Left renal pelvis (tissue), 4 donors: ENCODE results near the gene OGFR. TPM values are rescaled to one million over a fixed set of nuclear protein-coding genes. Genes with fewer than 3 reads are reported as not detected.
"Not testable (repeated sequence)": the region's sequence is repeated elsewhere in the genome, so short reads cannot be mapped to it uniquely, and the experiment has no call there.

Experiments
- DNase-seq, 4 donors: peaks; one replicate each; pipeline ENCODE4 v3.0.0-alpha.2; 2013; ENCODE audit warnings: low read depth in 4 of 4, low spot score in 3 of 4
- polyA plus RNA-seq, 4 donors: library from polyadenylated mRNA; unstranded; fragments of 120-200 nt; gene quantifications; one replicate each; pipeline ENCODE4 v1.2.1, GENCODE V29; 2013; ENCODE audit not compliant: insufficient read length in 4 of 4

Gene OGFR
- polyA plus RNA-seq, 4 donors: 20.6 to 36.1 (median 26.8) TPM

DNA sequence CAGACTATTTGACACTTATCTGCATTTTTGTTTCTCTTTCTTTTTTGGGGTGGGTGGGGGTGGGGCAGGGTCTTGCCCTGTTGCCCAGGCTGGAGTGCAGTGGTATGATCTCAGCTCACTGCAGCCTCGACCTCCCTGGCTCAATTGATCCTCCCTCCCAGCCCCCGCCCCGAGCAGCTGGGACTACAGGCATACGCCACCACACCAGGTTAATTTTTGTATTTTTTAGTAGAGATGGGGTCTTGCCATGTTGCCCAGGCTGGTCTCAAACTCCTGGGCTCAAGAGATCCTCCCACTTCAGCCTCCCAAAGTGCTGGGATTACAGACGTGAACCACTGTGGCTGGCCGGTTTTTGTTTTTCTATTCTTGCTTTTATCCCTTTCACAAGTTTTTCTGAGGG lies 48.7 kb downstream of the OGFR start:
- not testable (repeated sequence) for DNase-seq

DNA sequence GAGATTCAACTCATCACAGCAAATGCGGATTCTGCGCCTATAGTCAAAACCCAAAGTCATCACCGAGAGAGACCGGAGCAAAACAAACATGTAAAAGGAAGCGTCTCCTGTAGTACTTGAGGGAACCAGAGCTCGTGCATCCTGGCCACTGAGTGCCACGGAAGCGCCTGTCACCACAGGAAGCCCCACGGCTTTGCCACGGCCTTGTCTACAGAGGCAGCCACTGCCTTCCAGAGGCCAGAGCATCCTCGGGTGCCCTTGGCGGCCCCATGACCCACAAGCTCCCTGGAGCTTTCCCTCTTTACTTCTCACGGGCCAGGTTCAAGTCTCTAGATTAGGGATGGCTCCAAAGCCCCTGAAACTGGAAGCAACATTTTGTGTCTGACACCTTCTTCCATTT lies 49.5 kb downstream of the OGFR start:
- DNase-seq: no peak

DNA sequence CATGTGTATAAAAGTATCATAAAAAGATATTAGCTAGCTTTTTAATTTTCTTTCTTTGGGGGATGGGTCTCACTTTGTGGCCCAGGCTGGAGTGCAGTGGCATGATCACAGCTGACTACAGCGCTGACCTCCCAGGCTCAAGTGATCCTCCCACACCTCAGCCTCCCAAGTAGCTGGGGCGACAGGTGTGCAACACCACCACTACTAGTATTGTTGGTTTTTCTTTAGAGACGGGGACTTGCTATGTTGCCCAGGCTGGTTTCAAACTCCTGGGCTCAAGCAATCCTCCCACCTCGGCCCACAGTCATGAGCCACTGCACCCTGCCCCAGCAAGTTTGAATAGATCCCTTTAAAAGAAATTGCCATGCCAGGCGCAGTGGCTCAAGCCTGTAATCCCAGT lies 50.5 kb downstream of the OGFR start:
- DNase-seq: no peak

GRCh38 chr20:62856931-62857619 lies 52.4 kb downstream of the OGFR start:
- no peak for DNase-seq

DNA sequence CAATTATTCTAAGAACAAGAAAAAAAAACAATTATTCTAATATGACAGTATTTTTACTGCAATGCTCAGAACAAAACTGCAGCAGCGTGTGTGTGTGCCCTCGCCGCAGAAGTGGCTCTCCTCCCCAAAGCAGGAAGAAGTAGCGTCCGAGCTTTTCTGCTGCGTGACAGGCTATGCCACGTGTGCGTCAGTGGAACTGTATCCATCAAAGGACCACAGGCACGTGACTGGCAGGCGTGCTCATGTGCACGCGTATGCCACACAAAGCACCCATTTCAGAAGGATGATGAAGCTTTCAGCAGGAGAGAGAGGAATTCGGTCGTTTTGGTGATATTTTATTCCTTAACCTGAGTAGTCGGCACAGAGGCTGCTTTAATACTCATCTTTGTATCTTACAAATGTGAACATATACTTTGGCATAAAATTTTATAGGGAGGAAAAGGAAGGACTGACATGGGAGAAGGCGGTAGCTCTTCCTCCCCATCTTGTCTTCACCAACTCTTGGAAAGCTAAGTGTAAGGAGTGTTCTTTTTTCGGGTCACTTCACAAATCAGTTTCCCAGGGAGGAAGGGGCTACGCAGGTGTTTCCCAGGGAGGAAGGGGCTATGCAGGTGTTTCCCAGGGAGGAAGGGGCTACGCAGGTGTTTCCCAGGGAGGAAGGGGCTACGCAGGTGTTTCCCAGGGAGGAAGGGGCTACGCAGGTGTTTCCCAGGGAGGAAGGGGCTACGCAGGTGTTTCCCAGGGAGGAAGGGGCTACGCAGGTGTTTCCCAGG lies 53.6 kb downstream of the OGFR start:
- no peak for DNase-seq

- no peak for DNase-seq
These were observed 55.1 kb downstream of the OGFR start for GRCh38 chr20:62859721-62860120.

- DNase-seq: no peak
These were observed 55.8 kb downstream of the OGFR start for GRCh38 chr20:62860391-62860923.

GRCh38 chr20:62860924-62861691 lies 56.5 kb downstream of the OGFR start:
- DNase-seq: no peak

GRCh38 chr20:62861726-62862336 lies 57.2 kb downstream of the OGFR start, which contains the start of gene TCFL5:
TSS of gene TCFL5 (minus strand) at chr20:62861822. CDS start at chr20:62861670, 152 bp downstream.
- DNase-seq: peak in 2 of 4 donors; percentile 62 to 65

Other genes with a start within 250 kb of the OGFR start
- 1 to 10 TPM in 3 of 4 donors, under 1 TPM in 1; 0.31 to 6.8 (median 3.5) TPM for gene SLCO4A1, start 162.3 kb upstream of the OGFR start, polyA plus RNA-seq
- gene NTSR1, start 96.0 kb upstream of the OGFR start, polyA plus RNA-seq: 1 to 10 TPM in 3 of 4 donors, under 1 TPM in 1; 0.10 to 1.4 (median 1.2) TPM
- gene MRGBP, start 8.4 kb upstream of the OGFR start, polyA plus RNA-seq: 10 to 100 TPM; 14.8 to 17.2 (median 16.5) TPM
- gene COL9A3, start 12.2 kb downstream of the OGFR start, polyA plus RNA-seq: 10 to 100 TPM; 17.5 to 51.8 (median 23.4) TPM
- gene TCFL5, start 57.0 kb downstream of the OGFR start, polyA plus RNA-seq: 10 to 100 TPM; 11.5 to 15.3 (median 13.7) TPM
- 10 to 100 TPM; 53.4 to 60.9 (median 59.5) TPM for gene DIDO1, start 121.7 kb downstream of the OGFR start, polyA plus RNA-seq
- 10 to 100 TPM; 45.9 to 56.5 (median 53.9) TPM for gene GID8, start 133.3 kb downstream of the OGFR start, polyA plus RNA-seq
- gene SLC17A9, start 147.9 kb downstream of the OGFR start, polyA plus RNA-seq: 1 to 10 TPM; 1.1 to 2.5 (median 1.3) TPM
- not detected for gene BHLHE23, start 202.1 kb downstream of the OGFR start, polyA plus RNA-seq